Esophagus squamous epithelium (tissue), 5 donors: ENCODE results near the gene OPRM1. TPM values are rescaled to one million over a fixed set of nuclear protein-coding genes. Genes with fewer than 3 reads are reported as not detected.
"Not testable (repeated sequence)": the region's sequence is repeated elsewhere in the genome, so short reads cannot be mapped to it uniquely, and the experiment has no call there.

Experiments
- DNase-seq: peaks from one replicate; lab custom pipeline; 2025; lab: John Stamatoyannopoulos, UW
- H3K27ac ChIP-seq, 4 donors: fragments of 200-600 bp; sonication (generic); one replicate each; pipeline ENCODE4 v1.5.1; 2016 to 2019; ENCODE audit warnings: mild to moderate bottlenecking in 1 of 4
- H3K27me3 ChIP-seq, 4 donors: fragments of 200-600 bp; sonication (generic); 1 replicate in 3 of 4; 2 replicates in 1 of 4; pipeline versions ENCODE4 v1.5.1 to v1.6.0; 2017 to 2021; ENCODE audit warnings: antibody characterized with exemption in 1 of 4
- H3K36me3 ChIP-seq, 3 donors: fragments of 200-600 bp; sonication (generic); one replicate each; pipeline ENCODE4 v1.5.1; 2016 to 2019
- H3K4me1 ChIP-seq, 3 donors: fragments of 200-600 bp; sonication (generic); one replicate each; pipeline ENCODE4 v1.5.1; 2017 to 2019
- H3K4me3 ChIP-seq, 4 donors: fragments of 200-600 bp; sonication (generic); 1 replicate in 3 of 4; 2 replicates in 1 of 4; pipeline ENCODE4 v1.5.1; 2016 to 2019; ENCODE audit warnings: mild to moderate bottlenecking in 2 of 4, moderate library complexity in 1 of 4
- H3K9me3 ChIP-seq, 3 donors: fragments of 200-600 bp; sonication (generic); one replicate each; pipeline ENCODE4 v1.5.1; 2016 to 2019
- POLR2A ChIP-seq, 4 donors: fragments of 450-650 bp; IDR thresholded peaks; one replicate each; pipeline ENCODE4 v1.6.1; 2017; ENCODE audit warnings: antibody characterized with exemption in 4 of 4, mild to moderate bottlenecking in 4 of 4, moderate library complexity in 3 of 4
- WGBS, 2 donors: methylation state at CpG; one replicate each; pipeline ENCODE4 v1.1.5; 2018; 5-methylcytosine and 5-hydroxymethylcytosine counted together
- intact Hi-C: fragments of 100-400 bp; cut with DNase I; formaldehyde crosslinking; loops from one replicate; pipeline ENCODE4 v1.15.0; 2022
- total RNA-seq, 4 donors: library from RNA; depleted of rRNA; stranded (reverse); fragments of >200 nt; gene quantifications; one replicate each; pipeline ENCODE4 v1.1.0, GENCODE V29; 2016
- TF ChIP-seq, protein P1 (sequence below), 6 experiments: fragments of 450-650 bp in 4 of 6; fragments of 200-600 bp in 2 of 6; sonication (generic) in 2 of 6; IDR thresholded peaks; one replicate each; pipeline ENCODE4 v1.5.1; 2016 to 2019; ENCODE audit warnings: antibody characterized with exemption in 6 of 6, mild to moderate bottlenecking in 4 of 6, moderate library complexity in 4 of 6
- donor health status: DM: yes; HTN: yes; CAD: no.

The OPRM1 gene
- total RNA-seq, 4 donors from 2014 or later = not detected

DNA sequence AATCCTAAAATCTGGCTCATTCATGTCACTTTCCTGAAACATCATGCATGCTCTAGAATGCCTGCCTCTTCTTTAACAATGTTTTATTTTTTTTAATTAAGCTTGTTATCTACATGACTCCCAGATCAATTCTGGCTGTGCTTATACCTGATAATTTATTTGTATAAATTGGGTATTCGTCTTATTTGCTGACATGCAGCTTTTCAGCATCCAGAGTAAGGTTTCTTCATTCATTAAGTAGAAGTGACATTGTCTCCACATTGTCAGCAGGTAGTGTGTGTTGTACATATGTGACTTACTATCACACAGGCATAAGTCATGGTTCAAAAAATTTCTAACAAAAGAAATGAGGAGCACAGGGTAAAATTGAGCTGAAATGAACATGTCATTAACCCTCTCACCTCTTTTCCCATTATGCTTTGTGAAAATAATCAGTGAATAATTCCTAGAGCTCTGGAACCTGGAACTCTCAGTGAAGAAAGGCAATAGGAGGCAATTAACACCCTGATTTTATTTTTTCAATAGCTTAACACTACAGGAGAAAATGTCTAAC lies 157.4 kb downstream of the OPRM1 start:
- DNase-seq = no peak
- Histone ChIP-seq H3K4me1 (peaks cover 0 to 12% (median 0%) of the 10 kb centered on the region in 3 donors), H3K36me3 (no peaks in the 10 kb centered on the region), H3K4me3 (no peak overlapping the region), H3K27me3 (no peaks in the 10 kb centered on the region), H3K27ac (no peak overlapping the region), H3K9me3 (no peaks in the 10 kb centered on the region)
- intact Hi-C loops = no loop called here
- 80 to 91% methylated on average over 1 of the region's 1 CpG for WGBS, 2 donors
- TF ChIP-seq, protein P1, sequence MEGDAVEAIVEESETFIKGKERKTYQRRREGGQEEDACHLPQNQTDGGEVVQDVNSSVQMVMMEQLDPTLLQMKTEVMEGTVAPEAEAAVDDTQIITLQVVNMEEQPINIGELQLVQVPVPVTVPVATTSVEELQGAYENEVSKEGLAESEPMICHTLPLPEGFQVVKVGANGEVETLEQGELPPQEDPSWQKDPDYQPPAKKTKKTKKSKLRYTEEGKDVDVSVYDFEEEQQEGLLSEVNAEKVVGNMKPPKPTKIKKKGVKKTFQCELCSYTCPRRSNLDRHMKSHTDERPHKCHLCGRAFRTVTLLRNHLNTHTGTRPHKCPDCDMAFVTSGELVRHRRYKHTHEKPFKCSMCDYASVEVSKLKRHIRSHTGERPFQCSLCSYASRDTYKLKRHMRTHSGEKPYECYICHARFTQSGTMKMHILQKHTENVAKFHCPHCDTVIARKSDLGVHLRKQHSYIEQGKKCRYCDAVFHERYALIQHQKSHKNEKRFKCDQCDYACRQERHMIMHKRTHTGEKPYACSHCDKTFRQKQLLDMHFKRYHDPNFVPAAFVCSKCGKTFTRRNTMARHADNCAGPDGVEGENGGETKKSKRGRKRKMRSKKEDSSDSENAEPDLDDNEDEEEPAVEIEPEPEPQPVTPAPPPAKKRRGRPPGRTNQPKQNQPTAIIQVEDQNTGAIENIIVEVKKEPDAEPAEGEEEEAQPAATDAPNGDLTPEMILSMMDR (IDR thresholded peaks at IDR 0.05) = no peak
- no peak for TF ChIP-seq POLR2A (IDR thresholded peaks at IDR 0.05)

DNA sequence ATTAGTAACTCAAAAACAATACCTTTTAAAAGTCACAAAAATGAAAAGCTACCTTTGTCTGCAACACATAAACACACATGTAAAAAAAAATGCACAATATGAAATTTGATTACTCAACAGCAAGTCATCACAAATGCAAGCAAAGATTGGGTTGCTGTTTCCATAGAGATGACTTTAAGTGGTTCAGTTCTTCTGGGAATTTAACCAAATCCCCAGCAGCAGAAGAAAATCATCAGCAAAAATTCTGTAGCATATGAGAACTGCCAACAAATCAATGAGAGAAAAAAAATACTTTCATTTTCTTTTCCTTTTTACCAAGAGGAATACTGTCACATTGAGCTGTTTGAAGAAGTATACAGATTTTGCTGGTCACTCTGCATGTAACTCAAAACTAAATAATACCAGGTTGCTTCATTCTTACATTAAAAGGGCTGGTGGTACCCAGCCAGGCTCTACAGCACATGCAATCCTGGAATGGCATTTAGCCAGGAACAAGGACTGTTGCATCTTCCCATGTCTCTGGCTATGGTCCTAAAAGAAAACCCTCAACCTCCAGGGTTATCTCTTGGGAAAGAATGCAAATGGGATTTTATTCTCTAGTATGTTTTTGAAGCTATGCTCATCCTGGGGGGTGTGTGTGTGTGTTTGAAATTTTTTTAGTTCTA lies 158.3 kb downstream of the OPRM1 start:
- Histone ChIP-seq H3K4me1 (peaks cover 0 to 12% (median 0%) of the 10 kb centered on the region in 3 donors), H3K27ac (no peak overlapping the region), H3K4me3 (no peak overlapping the region), H3K27me3 (no peaks in the 10 kb centered on the region), H3K9me3 (no peaks in the 10 kb centered on the region), H3K36me3 (no peaks in the 10 kb centered on the region)
- no peak for DNase-seq
- intact Hi-C loops = no loop called here
- TF ChIP-seq POLR2A (IDR thresholded peaks at IDR 0.05) = no peak
- TF ChIP-seq, protein P1 (IDR thresholded peaks at IDR 0.05) = no peak

DNA sequence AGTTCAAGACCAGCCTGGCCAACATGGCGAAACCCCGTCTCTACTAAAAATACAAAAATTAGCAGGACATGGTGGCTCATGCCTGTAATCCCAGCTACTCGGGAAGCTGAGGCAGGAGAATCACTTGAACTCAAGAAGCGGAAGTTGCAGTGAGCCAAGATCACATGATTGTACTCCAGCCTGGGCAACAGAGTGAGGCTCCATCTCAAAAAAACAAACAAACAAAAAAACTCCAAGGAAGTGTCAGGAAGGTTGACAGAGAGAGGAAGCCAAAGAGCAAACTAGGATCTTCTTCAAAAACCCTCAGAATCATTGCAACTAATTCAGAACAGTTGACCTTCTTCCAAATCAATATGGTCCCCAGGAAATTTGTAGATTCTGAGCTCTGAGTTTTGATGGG lies 162.6 kb downstream of the OPRM1 start:
- WGBS, 2 donors = 93 to 100% methylated on average over 4 of the region's 4 CpGs
- H3K36me3 ChIP-seq, DNase-seq, H3K4me3 ChIP-seq, H3K27ac ChIP-seq, H3K9me3 ChIP-seq, H3K27me3 ChIP-seq, intact Hi-C loops: not testable (repeated sequence)
- peaks cover 0 to 11% (median 0%) of the 10 kb centered on the region in 3 donors for H3K4me1 ChIP-seq

DNA sequence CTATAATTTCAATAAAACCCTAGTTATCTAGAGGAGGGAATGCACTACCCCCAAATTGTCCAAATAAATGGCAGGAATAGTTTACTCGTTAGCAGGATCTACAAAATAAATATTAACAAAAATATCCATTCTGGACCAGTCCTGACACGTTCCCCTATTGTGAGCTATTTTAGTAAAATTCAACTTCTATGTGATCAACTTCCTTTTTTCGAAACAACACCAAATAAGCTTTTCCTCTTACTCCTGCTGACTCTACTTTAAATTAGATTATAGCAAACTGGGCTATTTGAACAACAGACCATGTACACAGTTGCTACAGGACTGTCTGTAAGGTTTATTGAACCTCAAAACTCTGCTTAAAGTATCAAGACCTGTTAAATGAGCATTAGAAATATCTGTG lies 163.3 kb downstream of the OPRM1 start:
- peaks cover 0 to 4% (median 0%) of the 10 kb centered on the region in 3 donors for H3K4me1 ChIP-seq
- no peak for TF ChIP-seq POLR2A (IDR thresholded peaks at IDR 0.05)
- TF ChIP-seq, protein P1 (IDR thresholded peaks at IDR 0.05) = no peak
- H3K4me3 ChIP-seq = no peak overlapping the region
- no peak for DNase-seq
- H3K27me3 ChIP-seq = no peaks in the 10 kb centered on the region
- H3K27ac ChIP-seq = no peak overlapping the region
- WGBS, 2 donors = 66 to 78% methylated on average over 3 of the region's 3 CpGs
- intact Hi-C loops = no loop called here
- peaks cover 0 to 6% (median 0%) of the 10 kb centered on the region in 3 donors for H3K36me3 ChIP-seq
- no peaks in the 10 kb centered on the region for H3K9me3 ChIP-seq

DNA sequence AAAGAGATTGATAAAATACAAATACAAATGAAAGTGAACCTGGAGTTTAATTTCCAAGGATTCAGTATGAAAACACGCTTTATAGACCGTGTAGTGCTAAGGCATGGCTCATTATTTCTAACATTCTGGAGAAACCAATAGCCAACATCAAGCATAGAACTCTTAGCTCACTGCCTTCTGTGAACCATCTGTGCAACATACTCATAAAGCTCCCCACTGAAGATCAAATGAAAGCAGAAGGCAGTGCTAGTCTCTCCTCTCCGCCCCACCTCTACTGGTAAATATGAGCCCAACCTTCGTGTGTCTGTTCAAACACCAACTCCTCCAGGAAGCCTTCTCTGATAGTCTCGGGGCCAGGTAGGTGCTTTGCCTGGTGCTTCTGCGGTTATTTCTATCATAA lies 163.9 kb downstream of the OPRM1 start:
- no peaks in the 10 kb centered on the region for H3K9me3 ChIP-seq
- H3K27ac ChIP-seq = no peak overlapping the region
- H3K4me3 ChIP-seq = no peak overlapping the region
- peaks cover 0 to 6% (median 0%) of the 10 kb centered on the region in 3 donors for H3K36me3 ChIP-seq
- TF ChIP-seq, protein P1 (IDR thresholded peaks at IDR 0.05) = no peak
- TF ChIP-seq POLR2A (IDR thresholded peaks at IDR 0.05) = no peak
- DNase-seq = no peak
- WGBS, 2 donors = 90 to 94% methylated on average over 6 of the region's 6 CpGs
- H3K4me1 ChIP-seq = no peaks in the 10 kb centered on the region
- intact Hi-C loops = no loop called here
- H3K27me3 ChIP-seq = no peaks in the 10 kb centered on the region
